Measurements from ENCODE around the gene PTPRE.

The PTPRE gene

DNA sequence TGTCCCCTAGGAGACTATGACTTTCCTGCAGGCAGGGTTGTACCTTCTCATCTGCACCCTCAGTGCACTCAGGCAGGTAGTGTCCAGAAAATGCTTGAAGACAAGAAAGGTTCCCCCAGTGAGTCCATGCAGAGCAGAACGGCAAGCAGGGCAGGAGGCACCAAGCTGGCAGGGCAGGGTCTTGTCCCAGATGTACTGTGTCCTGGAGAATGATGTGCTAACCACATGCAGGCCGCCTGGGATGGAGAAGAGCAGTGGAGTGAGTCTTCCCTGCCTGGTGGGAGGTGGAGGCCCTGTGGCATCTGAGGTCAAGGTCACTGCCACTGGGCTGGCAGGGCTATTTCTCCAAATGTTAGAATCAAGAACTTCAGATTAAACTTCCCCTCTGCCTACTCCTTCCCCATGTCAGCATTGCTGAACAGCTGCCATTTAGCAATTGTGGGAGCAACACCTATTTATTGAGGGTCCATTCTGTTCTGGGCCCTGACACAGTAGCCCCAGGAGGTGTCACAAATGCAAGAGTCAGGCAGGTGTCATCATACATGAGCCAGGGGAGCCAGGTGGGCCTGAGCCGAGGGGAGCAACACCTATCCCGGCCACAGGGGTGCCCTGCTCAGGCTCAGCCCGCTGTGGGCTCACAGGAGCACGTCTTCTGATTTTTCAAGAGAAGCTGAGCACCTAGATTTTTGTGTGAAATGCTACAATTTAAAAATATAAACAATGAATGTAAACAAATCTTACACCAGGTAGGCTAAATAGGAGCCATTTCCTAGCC, 34.1 kb downstream of the PTPRE start:
- TF ChIP-seq SPI1 (IDR thresholded peaks at IDR 0.05; ENCODE audit: low read depth, low read length) (no peak), POU2F2 (IDR thresholded peaks at IDR 0.05; ENCODE audit: low read depth, low read length) (no peak), PAX5 (IDR thresholded peaks at IDR 0.05; ENCODE audit: insufficient read depth, low read length, severe bottlenecking) (no peak), POLR2AphosphoS5 (IDR thresholded peaks at IDR 0.05; ENCODE audit: low read depth, low read length) (no peak), TAF1 (IDR thresholded peaks at IDR 0.05; ENCODE audit: low read depth, low read length) (no peak), POLR2A (IDR thresholded peaks at IDR 0.05; ENCODE audit: low read depth, low read length) (no peak)
- DNase-seq (ENCODE audit: insufficient read length, low spot score) (no peak), FAIRE-seq (no peak)

- DNase-seq (ENCODE audit: insufficient read length, low spot score) (no peak), FAIRE-seq (no peak)
- TF ChIP-seq PAX5 (IDR thresholded peaks at IDR 0.05; ENCODE audit: insufficient read depth, low read length, severe bottlenecking) (no peak), POLR2AphosphoS5 (IDR thresholded peaks at IDR 0.05; ENCODE audit: low read depth, low read length) (no peak), SPI1 (IDR thresholded peaks at IDR 0.05; ENCODE audit: low read depth, low read length) (no peak), TAF1 (IDR thresholded peaks at IDR 0.05; ENCODE audit: low read depth, low read length) (no peak), POU2F2 (IDR thresholded peaks at IDR 0.05; ENCODE audit: low read depth, low read length) (no peak), POLR2A (IDR thresholded peaks at IDR 0.05; ENCODE audit: low read depth, low read length) (no peak)
Measured at GRCh38 chr10:127942811-127943210, 35.9 kb downstream of the PTPRE start.

GRCh38 chr10:127943336-127943910, 36.5 kb downstream of the PTPRE start:
- FAIRE-seq (no peak), DNase-seq (ENCODE audit: insufficient read length, low spot score) (no peak)
- TF ChIP-seq POLR2A (IDR thresholded peaks at IDR 0.05; ENCODE audit: low read depth, low read length), result no peak
- TF ChIP-seq POLR2AphosphoS5 (IDR thresholded peaks at IDR 0.05; ENCODE audit: low read depth, low read length), result no peak
- no peak for TF ChIP-seq SPI1 (IDR thresholded peaks at IDR 0.05; ENCODE audit: low read depth, low read length)
- TF ChIP-seq TAF1 (IDR thresholded peaks at IDR 0.05; ENCODE audit: low read depth, low read length), result no peak
- TF ChIP-seq POU2F2 (IDR thresholded peaks at IDR 0.05; ENCODE audit: low read depth, low read length), result no peak
- TF ChIP-seq PAX5 (IDR thresholded peaks at IDR 0.05; ENCODE audit: insufficient read depth, low read length, severe bottlenecking), result no peak

GRCh38 chr10:127944256-127944655, 37.4 kb downstream of the PTPRE start:
- TF ChIP-seq POLR2A (IDR thresholded peaks at IDR 0.05; ENCODE audit: low read depth, low read length) (no peak), PAX5 (IDR thresholded peaks at IDR 0.05; ENCODE audit: insufficient read depth, low read length, severe bottlenecking) (no peak), POU2F2 (IDR thresholded peaks at IDR 0.05; ENCODE audit: low read depth, low read length) (no peak), SPI1 (IDR thresholded peaks at IDR 0.05; ENCODE audit: low read depth, low read length) (no peak), POLR2AphosphoS5 (IDR thresholded peaks at IDR 0.05; ENCODE audit: low read depth, low read length) (no peak), TAF1 (IDR thresholded peaks at IDR 0.05; ENCODE audit: low read depth, low read length) (no peak)
- DNase-seq (ENCODE audit: insufficient read length, low spot score) (no peak), FAIRE-seq (no peak)

GRCh38 chr10:127945341-127945758, 38.4 kb downstream of the PTPRE start:
- TF ChIP-seq POLR2AphosphoS5 (IDR thresholded peaks at IDR 0.05; ENCODE audit: low read depth, low read length) (no peak), POLR2A (IDR thresholded peaks at IDR 0.05; ENCODE audit: low read depth, low read length) (no peak), POU2F2 (IDR thresholded peaks at IDR 0.05; ENCODE audit: low read depth, low read length) (no peak), TAF1 (IDR thresholded peaks at IDR 0.05; ENCODE audit: low read depth, low read length) (no peak), PAX5 (IDR thresholded peaks at IDR 0.05; ENCODE audit: insufficient read depth, low read length, severe bottlenecking) (no peak), SPI1 (IDR thresholded peaks at IDR 0.05; ENCODE audit: low read depth, low read length) (no peak)
- FAIRE-seq (no peak), DNase-seq (ENCODE audit: insufficient read length, low spot score) (no peak)

DNA sequence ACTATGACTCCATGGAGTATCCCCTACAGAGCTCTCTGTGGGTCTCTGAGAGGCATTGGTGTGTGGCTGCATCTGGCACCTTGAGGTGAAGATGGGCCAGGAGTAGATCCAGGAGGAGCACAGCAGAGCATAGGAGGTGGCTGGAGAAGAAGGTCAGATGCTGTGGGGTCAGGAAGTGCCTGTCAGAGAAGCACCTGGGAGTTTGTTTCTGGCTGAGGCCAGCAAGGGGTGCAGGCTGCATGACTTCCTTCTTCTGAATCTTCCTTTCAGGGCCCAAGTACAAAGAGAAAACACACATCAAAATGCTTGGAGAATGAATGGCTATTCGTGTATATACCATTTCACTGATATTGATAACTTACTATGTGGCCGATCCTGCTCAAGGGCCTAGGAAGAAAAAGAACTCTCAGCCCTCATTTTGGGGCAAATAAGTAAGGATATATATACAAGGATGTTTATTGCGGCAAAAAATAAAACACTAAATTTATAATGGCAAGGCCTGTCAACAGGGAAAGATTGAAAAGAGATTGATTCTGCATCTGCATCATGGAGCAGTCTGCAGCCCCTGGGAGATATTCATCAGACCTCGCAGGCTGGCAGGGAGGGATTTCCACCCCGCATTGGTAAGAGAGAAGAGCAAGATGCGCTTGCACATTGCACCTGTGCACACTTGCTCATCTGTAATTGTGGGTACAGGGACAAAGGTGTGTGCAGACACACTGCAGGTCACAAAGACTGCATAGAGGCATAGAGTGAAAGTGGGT, 39.2 kb downstream of the PTPRE start:
- TF ChIP-seq TAF1 (IDR thresholded peaks at IDR 0.05; ENCODE audit: low read depth, low read length) (no peak), SPI1 (IDR thresholded peaks at IDR 0.05; ENCODE audit: low read depth, low read length) (no peak), POLR2AphosphoS5 (IDR thresholded peaks at IDR 0.05; ENCODE audit: low read depth, low read length) (no peak), POU2F2 (IDR thresholded peaks at IDR 0.05; ENCODE audit: low read depth, low read length) (no peak), PAX5 (IDR thresholded peaks at IDR 0.05; ENCODE audit: insufficient read depth, low read length, severe bottlenecking) (no peak), POLR2A (IDR thresholded peaks at IDR 0.05; ENCODE audit: low read depth, low read length) (no peak)
- DNase-seq (ENCODE audit: insufficient read length, low spot score) (no peak), FAIRE-seq (no peak)

GRCh38 chr10:127947211-127947610, 40.3 kb downstream of the PTPRE start:
- DNase-seq (ENCODE audit: insufficient read length, low spot score) (no peak), FAIRE-seq (no peak)
- TF ChIP-seq POLR2A (IDR thresholded peaks at IDR 0.05; ENCODE audit: low read depth, low read length) (no peak), TAF1 (IDR thresholded peaks at IDR 0.05; ENCODE audit: low read depth, low read length) (no peak), SPI1 (IDR thresholded peaks at IDR 0.05; ENCODE audit: low read depth, low read length) (no peak), POU2F2 (IDR thresholded peaks at IDR 0.05; ENCODE audit: low read depth, low read length) (no peak), PAX5 (IDR thresholded peaks at IDR 0.05; ENCODE audit: insufficient read depth, low read length, severe bottlenecking) (no peak), POLR2AphosphoS5 (IDR thresholded peaks at IDR 0.05; ENCODE audit: low read depth, low read length) (no peak)

- TF ChIP-seq PAX5 (IDR thresholded peaks at IDR 0.05; ENCODE audit: insufficient read depth, low read length, severe bottlenecking), result no peak
- FAIRE-seq (no peak), DNase-seq (ENCODE audit: insufficient read length, low spot score) (no peak)
Measured at GRCh38 chr10:127948791-127949190, 41.9 kb downstream of the PTPRE start.

- no peak for DNase-seq (ENCODE audit: insufficient read length, low spot score)
- FAIRE-seq, result no peak
- TF ChIP-seq POLR2A (IDR thresholded peaks at IDR 0.05; ENCODE audit: low read depth, low read length) (no peak), SPI1 (IDR thresholded peaks at IDR 0.05; ENCODE audit: low read depth, low read length) (no peak), TAF1 (IDR thresholded peaks at IDR 0.05; ENCODE audit: low read depth, low read length) (no peak)
Measured at GRCh38 chr10:127949831-127950230, 42.9 kb downstream of the PTPRE start.
